ENCODE results near the gene BTN2A1.
"Not testable (repeated sequence)": the region's sequence is repeated elsewhere in the genome, so short reads cannot be mapped to it uniquely, and the experiment has no call there.

Gene BTN2A1

DNA sequence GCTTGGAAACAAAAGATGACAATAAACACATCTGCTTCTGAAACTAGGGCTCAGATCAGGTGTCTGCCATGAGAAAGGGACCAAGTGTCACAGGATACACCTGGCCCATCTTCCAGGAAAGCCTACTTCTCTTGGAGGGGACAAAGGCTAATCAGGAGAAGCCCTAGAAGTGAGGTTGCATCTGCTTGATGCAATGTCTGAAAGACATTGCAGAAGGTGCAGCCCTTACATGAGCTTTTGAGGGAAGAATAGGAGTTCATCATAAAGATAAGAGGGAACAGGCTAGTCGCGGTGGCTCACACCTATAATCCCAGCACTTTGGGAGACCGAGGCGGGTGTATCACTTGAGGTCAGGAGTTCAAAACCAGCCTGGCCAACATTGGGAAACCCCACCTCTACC, 39.9 kb downstream of the BTN2A1 start:
- DNase-seq, result no peak

DNA sequence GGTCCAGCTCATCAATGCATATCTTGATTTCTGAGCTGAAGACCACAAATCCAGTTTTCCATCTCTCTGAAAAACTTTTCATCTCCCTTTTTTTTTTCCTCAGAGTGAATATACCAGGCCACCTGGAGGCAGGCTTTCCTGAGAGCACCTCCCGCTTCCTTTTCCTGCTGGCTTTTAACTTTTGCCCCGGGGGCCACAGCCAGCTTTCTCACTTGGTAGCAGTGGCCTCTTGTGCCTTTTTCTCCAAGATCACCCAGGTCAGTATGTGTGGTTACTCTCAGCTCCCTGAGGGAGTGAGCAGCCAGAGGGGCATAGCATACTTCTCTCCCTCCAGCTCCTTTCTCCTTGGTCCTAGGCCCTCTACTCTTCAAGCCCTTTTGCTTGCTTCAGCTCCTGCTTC, 42.3 kb downstream of the BTN2A1 start, which contains the start of gene BTN1A1:
Gene BTN1A1, plus strand, starts transcription at position 202 of the 400 bp plus-strand sequence. CDS start 984 bp downstream, outside the sequence.
- DNase-seq, result no peak

DNA sequence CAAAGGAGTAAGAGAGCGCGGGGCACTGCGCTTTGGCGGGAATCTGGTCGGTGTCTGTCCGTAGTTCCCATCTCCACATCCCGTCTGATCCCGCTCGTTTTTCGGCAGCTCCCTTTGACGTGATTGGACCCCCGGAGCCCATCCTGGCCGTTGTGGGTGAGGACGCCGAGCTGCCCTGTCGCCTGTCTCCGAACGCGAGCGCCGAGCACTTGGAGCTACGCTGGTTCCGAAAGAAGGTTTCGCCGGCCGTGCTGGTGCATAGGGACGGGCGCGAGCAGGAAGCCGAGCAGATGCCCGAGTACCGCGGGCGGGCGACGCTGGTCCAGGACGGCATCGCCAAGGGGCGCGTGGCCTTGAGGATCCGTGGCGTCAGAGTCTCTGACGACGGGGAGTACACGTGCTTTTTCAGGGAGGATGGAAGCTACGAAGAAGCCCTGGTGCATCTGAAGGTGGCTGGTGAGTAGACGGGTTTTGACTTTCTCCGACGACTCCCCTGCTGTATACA, 43.8 kb downstream of the BTN2A1 start:
- peak in 4 of 5 donors; percentile 16 to 42 (median 17) for DNase-seq

DNA sequence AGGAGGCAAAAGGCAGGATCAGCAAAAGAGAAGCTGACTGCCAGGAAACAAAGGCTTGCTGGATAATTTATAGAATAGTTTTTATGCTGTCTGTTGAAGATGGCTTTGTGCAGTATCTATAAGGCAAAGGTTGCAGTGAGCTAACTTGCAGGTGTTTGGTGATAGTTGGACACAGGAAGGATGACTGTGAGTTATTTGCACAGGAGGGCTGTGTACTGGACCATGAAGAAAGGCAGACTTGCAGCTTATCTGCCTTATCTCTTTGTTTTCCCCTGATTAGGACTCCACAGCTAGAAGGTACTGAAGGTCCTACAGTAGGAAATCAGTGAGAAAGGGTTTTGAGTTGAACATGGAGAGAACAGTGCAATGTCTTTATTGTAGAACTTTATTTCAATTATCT, 44.4 kb downstream of the BTN2A1 start:
- DNase-seq, result no peak

DNA sequence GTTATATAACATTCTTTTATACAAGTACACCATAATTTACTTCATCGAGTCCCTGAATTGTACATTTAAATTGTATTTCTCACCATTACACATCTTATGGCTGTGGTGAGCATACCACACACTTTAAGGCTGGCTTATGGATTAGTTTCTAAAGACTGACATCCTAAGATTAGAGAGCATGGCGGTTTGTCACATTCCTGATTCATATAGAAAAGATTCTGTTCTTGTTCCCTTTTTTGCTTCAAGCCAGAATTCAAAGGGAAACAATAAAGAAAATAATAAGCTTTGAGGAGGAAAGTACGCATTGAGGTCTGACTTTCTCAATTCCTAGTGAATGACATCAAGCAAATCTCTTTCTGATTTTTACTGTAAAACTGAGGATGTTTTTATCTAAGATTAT, 44.9 kb downstream of the BTN2A1 start:
- no peak for DNase-seq

DNA sequence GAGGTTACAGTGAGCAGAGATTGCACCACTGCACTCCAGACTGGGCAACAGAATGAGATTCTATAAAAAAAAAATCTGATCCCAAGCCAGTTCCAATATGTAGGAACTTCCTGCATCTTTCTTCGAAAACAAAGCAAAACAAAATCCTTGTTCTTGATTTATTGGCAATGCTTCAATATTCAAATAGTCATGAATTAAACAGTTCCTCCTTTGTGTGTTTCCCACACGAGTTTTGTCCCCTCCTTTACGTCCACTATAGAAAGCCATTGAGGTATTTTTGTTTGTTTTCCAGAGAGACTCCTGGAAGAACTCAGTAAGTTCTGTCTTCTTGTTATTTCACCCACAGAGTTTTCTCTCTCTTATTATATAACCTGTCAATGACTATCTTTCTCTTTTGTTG, 49.9 kb downstream of the BTN2A1 start:
- DNase-seq, result no peak

DNA sequence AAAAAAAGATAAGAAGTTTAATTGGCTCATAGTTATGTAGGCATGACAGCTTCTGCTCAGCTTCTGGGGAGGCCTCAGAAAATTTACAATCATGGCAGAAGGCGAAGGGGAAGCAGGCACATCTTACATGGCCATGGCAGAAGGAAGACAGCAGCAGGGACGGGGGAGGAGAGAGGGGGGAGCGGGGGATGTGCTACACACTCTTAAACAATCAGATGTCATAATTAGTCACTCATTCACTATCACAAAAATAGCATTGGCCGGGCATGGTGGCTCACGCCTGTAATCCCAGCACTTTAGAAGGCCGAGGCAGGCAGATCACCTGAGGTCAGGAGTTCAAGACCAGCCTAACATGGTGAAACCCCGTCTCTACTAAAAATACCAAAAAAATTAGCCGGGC, 53.3 kb downstream of the BTN2A1 start:
- not testable (repeated sequence) for DNase-seq

DNA sequence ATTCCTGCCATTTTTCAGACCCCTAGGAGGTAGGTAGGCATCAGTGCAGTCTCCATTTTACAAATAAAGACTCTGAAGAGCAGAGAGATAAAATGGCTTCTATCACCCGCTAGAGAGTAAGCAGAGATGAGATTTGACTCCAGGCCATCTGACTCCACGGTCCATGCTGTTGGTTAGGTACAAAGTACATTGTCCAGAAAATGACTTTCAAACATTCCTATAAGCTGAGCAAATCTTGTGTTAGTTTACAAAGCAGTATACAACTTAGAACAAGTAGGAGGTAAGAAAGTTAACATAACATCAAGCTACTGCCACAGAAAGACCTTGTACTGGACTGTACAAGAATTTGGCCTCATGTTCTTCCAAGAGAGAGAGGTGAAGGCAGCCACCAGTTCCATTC, 57.2 kb downstream of the BTN2A1 start:
- no peak for DNase-seq

DNA sequence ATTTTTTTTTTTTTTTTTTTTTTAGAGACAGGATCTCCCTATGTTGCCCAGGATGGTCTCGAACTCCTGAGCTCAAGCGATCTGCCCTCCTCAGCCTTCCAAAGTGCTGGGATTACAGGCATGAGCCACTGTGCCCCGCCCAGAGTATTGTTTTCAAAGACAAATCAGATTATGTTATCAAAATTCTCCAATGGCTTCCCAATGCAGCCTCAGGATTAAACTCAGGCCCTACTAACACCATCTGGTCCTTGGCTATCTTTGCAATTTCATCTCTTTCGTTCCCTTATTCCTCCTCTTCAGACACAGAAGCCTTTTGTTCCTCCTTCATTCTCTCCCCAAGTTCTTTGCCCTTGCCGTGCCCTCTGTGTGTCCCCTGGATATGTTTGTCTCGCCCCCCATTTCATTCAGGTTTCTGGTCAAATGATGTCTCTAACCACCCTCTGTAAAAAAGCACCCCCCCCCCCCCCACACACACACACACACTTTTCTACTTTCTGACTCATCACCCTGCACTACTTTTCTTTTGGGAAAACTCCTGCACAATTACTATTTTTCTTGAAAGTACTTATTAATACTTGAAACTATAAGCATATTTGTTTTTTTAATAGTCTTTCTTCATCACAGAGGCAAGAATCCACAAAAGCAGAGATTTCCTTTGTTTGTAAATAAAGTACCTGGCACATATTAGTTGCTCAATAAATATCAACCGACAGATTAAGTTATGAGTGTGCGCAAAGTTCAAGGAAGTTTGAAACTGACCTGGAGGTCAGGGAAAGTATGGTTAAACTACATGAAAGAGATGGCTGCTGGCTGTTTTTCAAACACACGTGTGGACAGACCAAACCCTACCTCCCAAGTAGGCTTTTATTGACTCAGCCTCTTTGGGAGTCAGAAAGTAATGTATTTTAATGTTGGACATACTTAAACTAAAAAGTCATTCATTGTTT, 59.0 kb downstream of the BTN2A1 start:
- no peak for DNase-seq

Data from T-helper 1 cell (primary cell).